ENCODE data around the gene KRT73.

GRCh38 chr12:52603314-52603713 lies 15.0 kb downstream of the KRT73 start:
- TF ChIP-seq CTCF (IDR thresholded peaks at IDR 0.05; ENCODE audit: poor library complexity) (no peak), EZH2 (IDR thresholded peaks at IDR 0.05; ENCODE audit: borderline replicate concordance) (no peak)
